ENCODE measurements around the gene TIE1.

Gene TIE1

GRCh38 chr1:43293896-43294760 is 6.7 kb upstream of the TIE1 start:
- no peak for DNase-seq (ENCODE audit: low spot score)

- no peak for DNase-seq (ENCODE audit: low spot score)
Measured at GRCh38 chr1:43294761-43295160, 6.0 kb upstream of the TIE1 start.

- no peak for DNase-seq (ENCODE audit: low spot score)
Measured at GRCh38 chr1:43296207-43296606, 4.6 kb upstream of the TIE1 start.

- DNase-seq (ENCODE audit: low spot score) = no peak
Measured at GRCh38 chr1:43298055-43298454, 2.7 kb upstream of the TIE1 start.

GRCh38 chr1:43299101-43299500 is 1.7 kb upstream of the TIE1 start:
- DNase-seq (ENCODE audit: low spot score) = no peak

GRCh38 chr1:43302201-43302600 is 1.4 kb downstream of the TIE1 start:
- DNase-seq (ENCODE audit: low spot score) = no peak

GRCh38 chr1:43302721-43303470 is 2.1 kb downstream of the TIE1 start:
- DNase-seq (ENCODE audit: low spot score) = no peak

- no peak for DNase-seq (ENCODE audit: low spot score)
Measured at GRCh38 chr1:43303471-43304313, 2.9 kb downstream of the TIE1 start.

GRCh38 chr1:43304314-43304681 is 3.5 kb downstream of the TIE1 start:
- DNase-seq (ENCODE audit: low spot score) = no peak

GRCh38 chr1:43304771-43305300 is 4.1 kb downstream of the TIE1 start:
- no peak for DNase-seq (ENCODE audit: low spot score)

- DNase-seq (ENCODE audit: low spot score) = no peak
Measured at GRCh38 chr1:43305461-43305860, 4.7 kb downstream of the TIE1 start.

- no peak for DNase-seq (ENCODE audit: low spot score)
Measured at GRCh38 chr1:43305926-43306687, 5.3 kb downstream of the TIE1 start.

GRCh38 chr1:43306688-43307457 is 6.1 kb downstream of the TIE1 start:
- DNase-seq (ENCODE audit: low spot score) = no peak

GRCh38 chr1:43307458-43308158 is 6.8 kb downstream of the TIE1 start:
- no peak for DNase-seq (ENCODE audit: low spot score)

GRCh38 chr1:43308635-43309404 is 8.0 kb downstream of the TIE1 start:
- no peak for DNase-seq (ENCODE audit: low spot score)

GRCh38 chr1:43309405-43310025 is 8.7 kb downstream of the TIE1 start:
- DNase-seq (ENCODE audit: low spot score) = no peak

- no peak for DNase-seq (ENCODE audit: low spot score)
Measured at GRCh38 chr1:43311521-43311920, 10.7 kb downstream of the TIE1 start.

GRCh38 chr1:43312212-43312623 is 11.4 kb downstream of the TIE1 start:
- no peak for DNase-seq (ENCODE audit: low spot score)

Measured in CD4-positive, alpha-beta T cell treated with Interleukin-15 for 4 hours (primary cell).